ENCODE data around the gene PCDHGB4.
"Not testable (repeated sequence)": the region's sequence is repeated elsewhere in the genome, so short reads cannot be mapped to it uniquely, and the experiment has no call there.

The PCDHGB4 gene

GRCh38 chr5:141420855-141421488 is 33.5 kb downstream of the PCDHGB4 start, which contains the start of gene PCDHGA11:
TSS of gene PCDHGA11 (plus strand) at chr5:141421051. CDS start at chr5:141421228, 177 bp downstream.
- peak within 1 kb of the TSS; percentile 85 for H3K4me3 ChIP-seq (ENCODE audit: low read depth, low read length)
- no peaks in the 10 kb centered on the region for H3K79me2 ChIP-seq (ENCODE audit: control insufficient read depth, insufficient read depth, low read length, unreplicated experiment)
- H3K36me3 ChIP-seq (ENCODE audit: insufficient read depth, low read length) = no peaks in the 10 kb centered on the region
- H3K27ac ChIP-seq (ENCODE audit: low read depth, low read length) = no peak within 1 kb of the TSS
- H3K4me1 ChIP-seq (ENCODE audit: control insufficient read depth, insufficient read depth, low read length, unreplicated experiment) = no peaks in the 10 kb centered on the region
- peaks cover 74% of the 10 kb centered on the region for H3K27me3 ChIP-seq (ENCODE audit: insufficient read depth, low read length)
- H2AFZ ChIP-seq (ENCODE audit: low read length, unreplicated experiment) = peak within 1 kb of the TSS; percentile 92

- peaks cover 79% of the 10 kb centered on the region for H3K27me3 ChIP-seq (ENCODE audit: insufficient read depth, low read length)
- no peaks in the 10 kb centered on the region for H3K4me1 ChIP-seq (ENCODE audit: control insufficient read depth, insufficient read depth, low read length, unreplicated experiment)
- H3K4me3 ChIP-seq (ENCODE audit: low read depth, low read length) = peak overlapping the region; percentile 85
- no peaks in the 10 kb centered on the region for H3K79me2 ChIP-seq (ENCODE audit: control insufficient read depth, insufficient read depth, low read length, unreplicated experiment)
- H3K36me3 ChIP-seq (ENCODE audit: insufficient read depth, low read length) = no peaks in the 10 kb centered on the region
- no peak overlapping the region for H3K27ac ChIP-seq (ENCODE audit: low read depth, low read length)
- H2AFZ ChIP-seq (ENCODE audit: low read length, unreplicated experiment) = peak overlapping the region; percentile 92
Measured at GRCh38 chr5:141421489-141421855, 34.0 kb downstream of the PCDHGB4 start.

GRCh38 chr5:141422742-141423291 is 35.3 kb downstream of the PCDHGB4 start:
- peaks cover 81% of the 10 kb centered on the region for H3K27me3 ChIP-seq (ENCODE audit: insufficient read depth, low read length)
- no peak overlapping the region for H2AFZ ChIP-seq (ENCODE audit: low read length, unreplicated experiment)
- H3K4me1 ChIP-seq (ENCODE audit: control insufficient read depth, insufficient read depth, low read length, unreplicated experiment) = no peaks in the 10 kb centered on the region
- no peak overlapping the region for H3K27ac ChIP-seq (ENCODE audit: low read depth, low read length)
- no peaks in the 10 kb centered on the region for H3K79me2 ChIP-seq (ENCODE audit: control insufficient read depth, insufficient read depth, low read length, unreplicated experiment)
- no peak overlapping the region for H3K4me3 ChIP-seq (ENCODE audit: low read depth, low read length)
- H3K36me3 ChIP-seq (ENCODE audit: insufficient read depth, low read length) = no peaks in the 10 kb centered on the region

GRCh38 chr5:141427783-141428426 is 40.4 kb downstream of the PCDHGB4 start:
- H3K79me2 ChIP-seq (ENCODE audit: control insufficient read depth, insufficient read depth, low read length, unreplicated experiment) = no peaks in the 10 kb centered on the region
- H3K4me3 ChIP-seq (ENCODE audit: low read depth, low read length) = no peak overlapping the region
- H3K4me1 ChIP-seq (ENCODE audit: control insufficient read depth, insufficient read depth, low read length, unreplicated experiment) = no peaks in the 10 kb centered on the region
- H3K27ac ChIP-seq (ENCODE audit: low read depth, low read length) = no peak overlapping the region
- H3K36me3 ChIP-seq (ENCODE audit: insufficient read depth, low read length) = no peaks in the 10 kb centered on the region
- H3K27me3 ChIP-seq (ENCODE audit: insufficient read depth, low read length) = peaks cover 48% of the 10 kb centered on the region; the same call in 1 of the 2 replicates
- no peak overlapping the region for H2AFZ ChIP-seq (ENCODE audit: low read length, unreplicated experiment)

GRCh38 chr5:141430332-141431113 is 43.0 kb downstream of the PCDHGB4 start, which contains the start of gene PCDHGA12:
TSS of gene PCDHGA12 (plus strand) at chr5:141430507. CDS start at chr5:141430760, 253 bp downstream.
- Histone ChIP-seq H3K4me3 (ENCODE audit: low read depth, low read length) (peak within 1 kb of the TSS; percentile 70), H3K27me3 (ENCODE audit: insufficient read depth, low read length) (peaks cover 22% of the 10 kb centered on the region; the same call in 1 of the 2 replicates), H3K79me2 (ENCODE audit: control insufficient read depth, insufficient read depth, low read length, unreplicated experiment) (no peaks in the 10 kb centered on the region), H3K27ac (ENCODE audit: low read depth, low read length) (no peak within 1 kb of the TSS), H3K36me3 (ENCODE audit: insufficient read depth, low read length) (no peaks in the 10 kb centered on the region), H3K4me1 (ENCODE audit: control insufficient read depth, insufficient read depth, low read length, unreplicated experiment) (no peaks in the 10 kb centered on the region), H2AFZ (ENCODE audit: low read length, unreplicated experiment) (peak within 1 kb of the TSS; percentile 13)

- Histone ChIP-seq H3K79me2 (ENCODE audit: control insufficient read depth, insufficient read depth, low read length, unreplicated experiment) (no peaks in the 10 kb centered on the region), H3K36me3 (ENCODE audit: insufficient read depth, low read length) (no peaks in the 10 kb centered on the region), H2AFZ (ENCODE audit: low read length, unreplicated experiment) (peak overlapping the region; percentile 13), H3K27me3 (ENCODE audit: insufficient read depth, low read length) (peaks cover 14% of the 10 kb centered on the region; the same call in 1 of the 2 replicates), H3K27ac (ENCODE audit: low read depth, low read length) (no peak overlapping the region), H3K4me1 (ENCODE audit: control insufficient read depth, insufficient read depth, low read length, unreplicated experiment) (no peaks in the 10 kb centered on the region), H3K4me3 (ENCODE audit: low read depth, low read length) (peak overlapping the region; percentile 70)
Measured at GRCh38 chr5:141431286-141431685, 43.8 kb downstream of the PCDHGB4 start.

- not testable (repeated sequence) for H2AFZ ChIP-seq (ENCODE audit: low read length, unreplicated experiment); H3K79me2 ChIP-seq (ENCODE audit: control insufficient read depth, insufficient read depth, low read length, unreplicated experiment); H3K36me3 ChIP-seq (ENCODE audit: insufficient read depth, low read length); H3K4me1 ChIP-seq (ENCODE audit: control insufficient read depth, insufficient read depth, low read length, unreplicated experiment); H3K27ac ChIP-seq (ENCODE audit: low read depth, low read length)
- 0 out of 2 replicates have a peak overlapping the region, but pooled peaks have one; percentile 70 for H3K4me3 ChIP-seq (ENCODE audit: low read depth, low read length)
- peaks cover 10% of the 10 kb centered on the region; the same call in 1 of the 2 replicates for H3K27me3 ChIP-seq (ENCODE audit: insufficient read depth, low read length)
Measured at GRCh38 chr5:141432308-141432707, 44.8 kb downstream of the PCDHGB4 start.

GRCh38 chr5:141432726-141433125 is 45.2 kb downstream of the PCDHGB4 start:
- not testable (repeated sequence) for H3K79me2 ChIP-seq (ENCODE audit: control insufficient read depth, insufficient read depth, low read length, unreplicated experiment); H3K4me1 ChIP-seq (ENCODE audit: control insufficient read depth, insufficient read depth, low read length, unreplicated experiment); H3K27ac ChIP-seq (ENCODE audit: low read depth, low read length); H3K36me3 ChIP-seq (ENCODE audit: insufficient read depth, low read length); H2AFZ ChIP-seq (ENCODE audit: low read length, unreplicated experiment); H3K4me3 ChIP-seq (ENCODE audit: low read depth, low read length)
- peaks cover 10% of the 10 kb centered on the region; the same call in 1 of the 2 replicates for H3K27me3 ChIP-seq (ENCODE audit: insufficient read depth, low read length)

GRCh38 chr5:141434006-141434405 is 46.5 kb downstream of the PCDHGB4 start:
- no peak overlapping the region for H2AFZ ChIP-seq (ENCODE audit: low read length, unreplicated experiment)
- no peaks in the 10 kb centered on the region for H3K36me3 ChIP-seq (ENCODE audit: insufficient read depth, low read length)
- H3K27me3 ChIP-seq (ENCODE audit: insufficient read depth, low read length) = peaks cover 10% of the 10 kb centered on the region; the same call in 1 of the 2 replicates
- no peak overlapping the region for H3K27ac ChIP-seq (ENCODE audit: low read depth, low read length)
- no peaks in the 10 kb centered on the region for H3K4me1 ChIP-seq (ENCODE audit: control insufficient read depth, insufficient read depth, low read length, unreplicated experiment)
- H3K4me3 ChIP-seq (ENCODE audit: low read depth, low read length) = no peak overlapping the region
- no peaks in the 10 kb centered on the region for H3K79me2 ChIP-seq (ENCODE audit: control insufficient read depth, insufficient read depth, low read length, unreplicated experiment)

GRCh38 chr5:141437221-141437620 is 49.7 kb downstream of the PCDHGB4 start:
- Histone ChIP-seq H3K4me1 (ENCODE audit: control insufficient read depth, insufficient read depth, low read length, unreplicated experiment) (no peaks in the 10 kb centered on the region), H3K27me3 (ENCODE audit: insufficient read depth, low read length) (no peaks in the 10 kb centered on the region; the same call in 1 of the 2 replicates), H3K27ac (ENCODE audit: low read depth, low read length) (no peak overlapping the region), H3K4me3 (ENCODE audit: low read depth, low read length) (no peak overlapping the region), H3K79me2 (ENCODE audit: control insufficient read depth, insufficient read depth, low read length, unreplicated experiment) (no peaks in the 10 kb centered on the region), H3K36me3 (ENCODE audit: insufficient read depth, low read length) (no peaks in the 10 kb centered on the region), H2AFZ (ENCODE audit: low read length, unreplicated experiment) (no peak overlapping the region)
